H9 (cell line): ENCODE results near the gene CCL16. TPM values are rescaled to one million over a fixed set of nuclear protein-coding genes. Genes with fewer than 3 reads are reported as not detected.

Source experiments
- DNase-seq: peaks from one replicate; pipeline ENCODE4 v3.0.0-alpha.2; 2017
- H2AFZ ChIP-seq: one replicate; pipeline ENCODE4 v1.6.1; 2013; ENCODE audit warnings: mild to moderate bottlenecking, low read length, control low read depth, moderate library complexity
- H2AK5ac ChIP-seq: 2 replicates; pipeline ENCODE4 v1.6.1; 2013; ENCODE audit warnings: low read length, control low read depth, mixed read lengths; ENCODE audit not compliant: insufficient read length
- H2BK120ac ChIP-seq: one replicate; pipeline ENCODE4 v1.6.1; 2013; ENCODE audit warnings: low read depth, mild to moderate bottlenecking, low read length, control low read depth, inconsistent platforms; ENCODE audit not compliant: poor library complexity, severe bottlenecking
- H2BK12ac ChIP-seq: 2 replicates; pipeline ENCODE4 v1.6.1; 2013; ENCODE audit warnings: low read length, control low read depth, mixed read lengths, low read depth; ENCODE audit not compliant: insufficient read length
- H2BK15ac ChIP-seq: 2 replicates; pipeline ENCODE4 v1.6.1; 2013; ENCODE audit warnings: low read depth, low read length, control low read depth
- H2BK20ac ChIP-seq: one replicate; pipeline ENCODE4 v1.6.1; 2013; ENCODE audit warnings: low read depth, mild to moderate bottlenecking, low read length, control low read depth, inconsistent platforms; ENCODE audit not compliant: poor library complexity, severe bottlenecking
- H2BK5ac ChIP-seq: 2 replicates; pipeline ENCODE4 v1.6.1; 2013; ENCODE audit warnings: low read length, control low read depth, mixed read lengths; ENCODE audit not compliant: insufficient read length
- H3K14ac ChIP-seq: 2 replicates; pipeline ENCODE4 v1.6.1; 2013; ENCODE audit warnings: low read length, control low read depth; ENCODE audit not compliant: insufficient read depth
- H3K18ac ChIP-seq: 2 replicates; pipeline ENCODE4 v1.6.1; 2013; ENCODE audit warnings: low read depth, mild to moderate bottlenecking, mixed read lengths, low read length, control low read depth; ENCODE audit not compliant: insufficient read length
- H3K23ac ChIP-seq: 2 replicates; pipeline ENCODE4 v1.6.1; 2013; ENCODE audit warnings: low read length, control low read depth, mixed read lengths, low read depth; ENCODE audit not compliant: insufficient read length
- H3K23me2 ChIP-seq: 2 replicates; pipeline ENCODE4 v1.6.1; 2013; ENCODE audit warnings: low read depth, mild to moderate bottlenecking, mixed read lengths, low read length, control low read depth; ENCODE audit not compliant: insufficient read length, poor library complexity, severe bottlenecking
- H3K27ac ChIP-seq: 2 replicates; pipeline ENCODE4 v1.5.1; 2013; ENCODE audit warnings: low read length, control low read depth, mixed read lengths, low read depth; ENCODE audit not compliant: insufficient read length
- H3K27me3 ChIP-seq: 2 replicates; pipeline ENCODE4 v1.6.1; 2013; ENCODE audit warnings: low read length, control low read depth, inconsistent platforms; ENCODE audit not compliant: insufficient read depth
- H3K4ac ChIP-seq: 2 replicates; pipeline ENCODE4 v1.6.1; 2013; ENCODE audit warnings: low read depth, mild to moderate bottlenecking, control low read depth, inconsistent platforms, low read length, moderate library complexity
- H3K4me1 ChIP-seq: 2 replicates; pipeline ENCODE4 v1.6.1; 2013; ENCODE audit warnings: low read length, control low read depth, inconsistent platforms; ENCODE audit not compliant: insufficient read depth
- H3K4me2 ChIP-seq: 2 replicates; pipeline ENCODE4 v1.6.1; 2013; ENCODE audit warnings: low read length, control low read depth, mixed read lengths; ENCODE audit not compliant: insufficient read length, insufficient read depth
- H3K56ac ChIP-seq: 2 replicates; pipeline ENCODE4 v1.6.1; 2013; ENCODE audit warnings: low read depth, mild to moderate bottlenecking, mixed read lengths, low read length, control low read depth; ENCODE audit not compliant: insufficient read length
- H3K79me1 ChIP-seq: 2 replicates; pipeline ENCODE4 v1.6.1; 2013; ENCODE audit warnings: low read depth, mild to moderate bottlenecking, moderate library complexity, low read length, control low read depth, inconsistent platforms; ENCODE audit not compliant: insufficient read depth, poor library complexity, severe bottlenecking
- H3K79me2 ChIP-seq: 2 replicates; pipeline ENCODE4 v1.6.1; 2013; ENCODE audit warnings: low read length, control low read depth, inconsistent platforms; ENCODE audit not compliant: insufficient read depth
- H3K9ac ChIP-seq: 2 replicates; pipeline ENCODE4 v1.6.1; 2013; ENCODE audit warnings: low read length, control low read depth, mixed read lengths; ENCODE audit not compliant: insufficient read length; ENCODE audit errors: extremely low read depth
- H3K9me3 ChIP-seq: one replicate; pipeline ENCODE4 v1.6.1; 2013; ENCODE audit warnings: low read depth, low read length, inconsistent platforms; ENCODE audit not compliant: control insufficient read depth
- H3T11ph ChIP-seq: one replicate; pipeline ENCODE4 v1.6.1; 2013; ENCODE audit warnings: mild to moderate bottlenecking, low read length, control low read depth, inconsistent platforms
- H4K20me1 ChIP-seq: one replicate; pipeline ENCODE4 v1.6.1; 2013; ENCODE audit not compliant: control insufficient read depth, insufficient read length, insufficient read depth
- H4K5ac ChIP-seq: 2 replicates; pipeline ENCODE4 v1.6.1; 2013; ENCODE audit warnings: low read depth, mild to moderate bottlenecking, mixed read lengths, low read length, control low read depth; ENCODE audit not compliant: insufficient read length
- H4K8ac ChIP-seq: replicated peaks from 2 replicates; pipeline ENCODE4 v1.6.1; 2013; ENCODE audit warnings: low read length, control low read depth, mixed read lengths, low read depth; ENCODE audit not compliant: insufficient read length
- H4K91ac ChIP-seq: 2 replicates; pipeline ENCODE4 v1.6.1; 2013; ENCODE audit warnings: low read depth, mild to moderate bottlenecking, moderate library complexity, mixed read lengths, low read length, control low read depth; ENCODE audit not compliant: insufficient read length
- H3K27ac Mint-ChIP-seq, 3 experiments: 2 replicates in 2 of 3; 3 replicates in 1 of 3; pipeline ENCODE4 v1.8.0; 2020 to 2021; ENCODE audit warnings: mixed read lengths in 3 of 3, mild to moderate bottlenecking in 1 of 3, moderate library complexity in 1 of 3
- H3K27me3 Mint-ChIP-seq: 2 replicates; pipeline ENCODE4 v1.8.0; 2021; ENCODE audit warnings: low read depth, mild to moderate bottlenecking, moderate library complexity, mixed read lengths
- H3K36me3 Mint-ChIP-seq, 3 experiments: 2 replicates in 2 of 3; 3 replicates in 1 of 3; pipeline ENCODE4 v1.8.0; 2020 to 2021; ENCODE audit warnings: low read depth in 3 of 3, mixed read lengths in 3 of 3; ENCODE audit not compliant: insufficient read depth in 1 of 3
- H3K4me1 Mint-ChIP-seq, 2 experiments: 2 replicates each; pipeline ENCODE4 v1.8.0; 2020; ENCODE audit warnings: mixed read lengths in 2 of 2
- H3K4me3 Mint-ChIP-seq, 2 experiments: 2 replicates in 1 of 2; 3 replicates in 1 of 2; pipeline ENCODE4 v1.8.0; 2020 to 2021; ENCODE audit warnings: mild to moderate bottlenecking in 2 of 2, mixed read lengths in 2 of 2, moderate library complexity in 1 of 2
- H3K9me3 Mint-ChIP-seq, 2 experiments: 2 replicates in 1 of 2; 3 replicates in 1 of 2; pipeline ENCODE4 v1.8.0; 2020; ENCODE audit warnings: mild to moderate bottlenecking in 2 of 2, mixed read lengths in 2 of 2, moderate library complexity in 1 of 2
- WGBS: extraction: QIAGEN DNeasy Blood & Tissue Kit; methylation state at CpG from one replicate; pipeline ENCODE4 v1.1.7; 2013; ENCODE audit warnings: missing lambda C conversion rate, low lambda C conversion rate, mixed read lengths; ENCODE audit not compliant: insufficient read length; ENCODE audit errors: extremely low coverage; 5-methylcytosine and 5-hydroxymethylcytosine counted together
- total RNA-seq: library from RNA; stranded (reverse); gene quantifications from 2 replicates; pipeline ENCODE4 v1.2.1, GENCODE V29; 2021
- TF ChIP-seq, protein P1 (sequence below): fragments of 200-600 bp; sonication (generic); conservative IDR thresholded peaks from 3 replicates; pipeline ENCODE4 v1.8.0; 2021; ENCODE audit warnings: antibody characterized with exemption, mild to moderate bottlenecking

CCL16 gene
- total RNA-seq, 1 experiment from 2014 or later = not detected

DNA sequence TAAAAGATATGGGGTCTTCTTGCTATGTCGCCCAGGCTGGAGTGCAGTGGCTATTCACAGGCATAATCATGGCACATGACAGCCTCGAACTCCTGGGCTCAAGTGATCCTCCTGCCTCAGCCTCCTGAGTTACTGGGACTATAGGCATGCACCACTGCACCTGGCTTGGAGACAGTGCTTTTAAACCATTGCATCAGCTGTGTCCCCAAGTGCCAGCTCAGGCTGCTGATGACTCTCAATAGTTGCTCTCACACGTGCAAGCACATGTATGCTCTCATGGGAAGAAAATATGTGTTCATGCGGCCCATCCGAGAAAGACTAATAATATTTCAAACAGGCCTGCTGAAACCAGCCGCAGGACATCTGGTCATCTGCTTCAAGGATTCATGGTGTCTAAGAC, 8.8 kb downstream of the CCL16 start:
- Histone ChIP-seq H4K8ac (no peak overlapping the region), H3K23ac (no peak overlapping the region), H2AFZ (no peak overlapping the region), H3K56ac (no peak overlapping the region), H3K27me3 (no peaks in the 10 kb centered on the region), H3K9me3 (no peaks in the 10 kb centered on the region), H3K18ac (no peak overlapping the region), H2BK20ac (no peak overlapping the region), H3K23me2 (no peaks in the 10 kb centered on the region), H4K5ac (no peak overlapping the region), H3T11ph (no peak overlapping the region), H3K27ac (no peak overlapping the region), H3K14ac (no peak overlapping the region), H2BK5ac (no peak overlapping the region), H2AK5ac (no peak overlapping the region), H3K9ac (no peak overlapping the region), H3K4me2 (no peak overlapping the region), H3K79me2 (no peaks in the 10 kb centered on the region), H3K79me1 (no peaks in the 10 kb centered on the region), H2BK120ac (no peak overlapping the region), H2BK12ac (no peak overlapping the region), H4K20me1 (no peaks in the 10 kb centered on the region), H2BK15ac (no peak overlapping the region), H3K4me1 (no peaks in the 10 kb centered on the region), H4K91ac (no peak overlapping the region), H3K4ac (no peak overlapping the region)
- no peak overlapping the region for H3K4me3 Mint-ChIP-seq
- no peaks in the 10 kb centered on the region for H3K36me3 Mint-ChIP-seq
- H3K27me3 Mint-ChIP-seq = 0 out of 2 replicates have a peak, but pooled peaks cover 1% of the 10 kb centered on the region
- no peak for DNase-seq
- TF ChIP-seq, protein P1, sequence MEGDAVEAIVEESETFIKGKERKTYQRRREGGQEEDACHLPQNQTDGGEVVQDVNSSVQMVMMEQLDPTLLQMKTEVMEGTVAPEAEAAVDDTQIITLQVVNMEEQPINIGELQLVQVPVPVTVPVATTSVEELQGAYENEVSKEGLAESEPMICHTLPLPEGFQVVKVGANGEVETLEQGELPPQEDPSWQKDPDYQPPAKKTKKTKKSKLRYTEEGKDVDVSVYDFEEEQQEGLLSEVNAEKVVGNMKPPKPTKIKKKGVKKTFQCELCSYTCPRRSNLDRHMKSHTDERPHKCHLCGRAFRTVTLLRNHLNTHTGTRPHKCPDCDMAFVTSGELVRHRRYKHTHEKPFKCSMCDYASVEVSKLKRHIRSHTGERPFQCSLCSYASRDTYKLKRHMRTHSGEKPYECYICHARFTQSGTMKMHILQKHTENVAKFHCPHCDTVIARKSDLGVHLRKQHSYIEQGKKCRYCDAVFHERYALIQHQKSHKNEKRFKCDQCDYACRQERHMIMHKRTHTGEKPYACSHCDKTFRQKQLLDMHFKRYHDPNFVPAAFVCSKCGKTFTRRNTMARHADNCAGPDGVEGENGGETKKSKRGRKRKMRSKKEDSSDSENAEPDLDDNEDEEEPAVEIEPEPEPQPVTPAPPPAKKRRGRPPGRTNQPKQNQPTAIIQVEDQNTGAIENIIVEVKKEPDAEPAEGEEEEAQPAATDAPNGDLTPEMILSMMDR = no peak
- no peak overlapping the region for H3K27ac Mint-ChIP-seq
- no peaks in the 10 kb centered on the region for H3K9me3 Mint-ChIP-seq
- no CpG with 5 or more reads among the region's 6 CpGs for WGBS
- H3K4me1 Mint-ChIP-seq = peaks cover 5 to 11% of the 10 kb centered on the region in 2 experiments; a peak in 3 of 4 replicates
